ENCODE data around the gene HSPA12A. TPM values are rescaled to one million over a fixed set of nuclear protein-coding genes. Genes with fewer than 3 reads are reported as not detected.

The HSPA12A gene
- total and polyA plus RNA-seq, 5 donors = 8.4 to 21.9 (median 15.1) TPM

GRCh38 chr10:116699471-116700150, 42.8 kb downstream of the HSPA12A start:
- ATAC-seq (no peak), DNase-seq (no peak)
- H3K27me3 ChIP-seq (ENCODE audit: control insufficient read depth, insufficient read depth) = no peaks in the 10 kb centered on the region
- H3K9me3 ChIP-seq (ENCODE audit: control insufficient read depth, low read length) = no peaks in the 10 kb centered on the region
- H3K27ac ChIP-seq (ENCODE audit: low read length) = no peak overlapping the region
- 74% methylated on average over 5 of the region's 5 CpGs for WGBS
- H3K4me3 ChIP-seq (ENCODE audit: low read length) = no peak overlapping the region
- intact Hi-C loops (cut with DNase I) = no loop called here
- peaks cover 3% of the 10 kb centered on the region for H3K4me1 ChIP-seq (ENCODE audit: control insufficient read depth, insufficient read depth, low read length)

GRCh38 chr10:116699049-116699448, 43.3 kb downstream of the HSPA12A start:
- no peak for DNase-seq
- ATAC-seq = no peak
- intact Hi-C loops (cut with DNase I) = no loop called here

GRCh38 chr10:116698364-116698763, 44.0 kb downstream of the HSPA12A start:
- no peaks in the 10 kb centered on the region for H3K27me3 ChIP-seq (ENCODE audit: control insufficient read depth, insufficient read depth)
- H3K27ac ChIP-seq (ENCODE audit: low read length) = no peak overlapping the region
- peaks cover 3% of the 10 kb centered on the region for H3K4me1 ChIP-seq (ENCODE audit: control insufficient read depth, insufficient read depth, low read length)
- intact Hi-C loops (cut with DNase I) = no loop called here
- DNase-seq = no peak
- no peaks in the 10 kb centered on the region for H3K9me3 ChIP-seq (ENCODE audit: control insufficient read depth, low read length)
- H3K4me3 ChIP-seq (ENCODE audit: low read length) = no peak overlapping the region
- WGBS = 87% methylated on average over 9 of the region's 9 CpGs
- no peak for ATAC-seq

More at GRCh38 chr10:116699049-116699448, 43.3 kb downstream of the HSPA12A start:
- H3K4me3 ChIP-seq (ENCODE audit: low read length) = no peak overlapping the region
- 72% methylated on average over 9 of the region's 9 CpGs for WGBS
- H3K27me3 ChIP-seq (ENCODE audit: control insufficient read depth, insufficient read depth) = no peaks in the 10 kb centered on the region
- H3K27ac ChIP-seq (ENCODE audit: low read length) = no peak overlapping the region
- no peaks in the 10 kb centered on the region for H3K9me3 ChIP-seq (ENCODE audit: control insufficient read depth, low read length)
- H3K4me1 ChIP-seq (ENCODE audit: control insufficient read depth, insufficient read depth, low read length) = peaks cover 3% of the 10 kb centered on the region

- ATAC-seq (no peak), DNase-seq (no peak)
- intact Hi-C loops (cut with DNase I) = no loop called here
- Histone ChIP-seq H3K27ac (ENCODE audit: low read length) (no peak overlapping the region), H3K9me3 (ENCODE audit: control insufficient read depth, low read length) (no peaks in the 10 kb centered on the region), H3K4me1 (ENCODE audit: control insufficient read depth, insufficient read depth, low read length) (peaks cover 3% of the 10 kb centered on the region), H3K4me3 (ENCODE audit: low read length) (no peak overlapping the region), H3K27me3 (ENCODE audit: control insufficient read depth, insufficient read depth) (no peaks in the 10 kb centered on the region)
- WGBS = 75% methylated on average over 7 of the region's 7 CpGs
Observed at GRCh38 chr10:116697816-116698215, 44.5 kb downstream of the HSPA12A start.

- intact Hi-C loops (cut with DNase I) = no loop called here
- H3K4me1 ChIP-seq (ENCODE audit: control insufficient read depth, insufficient read depth, low read length) = peaks cover 3% of the 10 kb centered on the region
- DNase-seq = no peak
- no peak overlapping the region for H3K4me3 ChIP-seq (ENCODE audit: low read length)
- 100% methylated on average over 1 of the region's 1 CpG for WGBS
- ATAC-seq = no peak
- no peaks in the 10 kb centered on the region for H3K27me3 ChIP-seq (ENCODE audit: control insufficient read depth, insufficient read depth)
- H3K9me3 ChIP-seq (ENCODE audit: control insufficient read depth, low read length) = no peaks in the 10 kb centered on the region
- H3K27ac ChIP-seq (ENCODE audit: low read length) = no peak overlapping the region
Observed at GRCh38 chr10:116696919-116697318, 45.4 kb downstream of the HSPA12A start.

- H3K4me1 ChIP-seq (ENCODE audit: control insufficient read depth, insufficient read depth, low read length) = peaks cover 10% of the 10 kb centered on the region
- DNase-seq = no peak
- no peaks in the 10 kb centered on the region for H3K9me3 ChIP-seq (ENCODE audit: control insufficient read depth, low read length)
- ATAC-seq = no peak
- intact Hi-C loops (cut with DNase I) = no loop called here
- no peak overlapping the region for H3K27ac ChIP-seq (ENCODE audit: low read length)
- 84% methylated on average over 3 of the region's 3 CpGs for WGBS
- H3K4me3 ChIP-seq (ENCODE audit: low read length) = no peak overlapping the region
- no peaks in the 10 kb centered on the region for H3K27me3 ChIP-seq (ENCODE audit: control insufficient read depth, insufficient read depth)
Observed at GRCh38 chr10:116694927-116695268, 47.5 kb downstream of the HSPA12A start.

- Histone ChIP-seq H3K27me3 (ENCODE audit: control insufficient read depth, insufficient read depth) (no peaks in the 10 kb centered on the region), H3K9me3 (ENCODE audit: control insufficient read depth, low read length) (no peaks in the 10 kb centered on the region), H3K4me3 (ENCODE audit: low read length) (no peak overlapping the region), H3K27ac (ENCODE audit: low read length) (no peak overlapping the region), H3K4me1 (ENCODE audit: control insufficient read depth, insufficient read depth, low read length) (peaks cover 10% of the 10 kb centered on the region)
- no peak for DNase-seq
- intact Hi-C loops (cut with DNase I) = no loop called here
- 63% methylated on average over 14 of the region's 14 CpGs for WGBS
- ATAC-seq = no peak
Observed at GRCh38 chr10:116694243-116694926, 48.0 kb downstream of the HSPA12A start.

- Histone ChIP-seq H3K27me3 (ENCODE audit: control insufficient read depth, insufficient read depth) (no peaks in the 10 kb centered on the region), H3K4me3 (ENCODE audit: low read length) (no peak overlapping the region), H3K9me3 (ENCODE audit: control insufficient read depth, low read length) (no peaks in the 10 kb centered on the region), H3K4me1 (ENCODE audit: control insufficient read depth, insufficient read depth, low read length) (peaks cover 10% of the 10 kb centered on the region), H3K27ac (ENCODE audit: low read length) (no peak overlapping the region)
- no peak for ATAC-seq
- 88% methylated on average over 8 of the region's 8 CpGs for WGBS
- intact Hi-C loops (cut with DNase I) = no loop called here
- DNase-seq = no peak
Observed at GRCh38 chr10:116692225-116692624, 50.1 kb downstream of the HSPA12A start.

GRCh38 chr10:116691635-116692034, 50.7 kb downstream of the HSPA12A start:
- Histone ChIP-seq H3K4me3 (ENCODE audit: low read length) (no peak overlapping the region), H3K27me3 (ENCODE audit: control insufficient read depth, insufficient read depth) (no peaks in the 10 kb centered on the region), H3K27ac (ENCODE audit: low read length) (no peak overlapping the region), H3K9me3 (ENCODE audit: control insufficient read depth, low read length) (no peaks in the 10 kb centered on the region), H3K4me1 (ENCODE audit: control insufficient read depth, insufficient read depth, low read length) (peaks cover 10% of the 10 kb centered on the region)
- 52% methylated on average over 6 of the region's 6 CpGs for WGBS
- peak; percentile 51 to 81 (median 78) for DNase-seq
- no peak for ATAC-seq
- intact Hi-C loops (cut with DNase I) = no loop called here

GRCh38 chr10:116690356-116691322, 51.7 kb downstream of the HSPA12A start:
- H3K27ac ChIP-seq (ENCODE audit: low read length) = peak overlapping the region; percentile 3
- DNase-seq (peak in 1 of 3 donors; percentile 69), ATAC-seq (peak; percentile 42 to 47)
- 44% methylated on average over 17 of the region's 17 CpGs for WGBS
- intact Hi-C loops (cut with DNase I) = no loop called here
- no peak overlapping the region for H3K4me3 ChIP-seq (ENCODE audit: low read length)
- H3K27me3 ChIP-seq (ENCODE audit: control insufficient read depth, insufficient read depth) = no peaks in the 10 kb centered on the region
- peaks cover 10% of the 10 kb centered on the region for H3K4me1 ChIP-seq (ENCODE audit: control insufficient read depth, insufficient read depth, low read length)
- H3K9me3 ChIP-seq (ENCODE audit: control insufficient read depth, low read length) = no peaks in the 10 kb centered on the region

GRCh38 chr10:116689744-116690143, 52.6 kb downstream of the HSPA12A start:
- intact Hi-C loops (cut with DNase I) = loop anchor here in 3 of 4 donors (5.0 to 10.0 kb wide), 3 partner anchors 93 to 485 kb away; no protein-coding TSS in a partner anchor
- H3K9me3 ChIP-seq (ENCODE audit: control insufficient read depth, low read length) = no peaks in the 10 kb centered on the region
- H3K27ac ChIP-seq (ENCODE audit: low read length) = no peak overlapping the region
- no peak overlapping the region for H3K4me3 ChIP-seq (ENCODE audit: low read length)
- no peaks in the 10 kb centered on the region for H3K27me3 ChIP-seq (ENCODE audit: control insufficient read depth, insufficient read depth)
- ATAC-seq (no peak), DNase-seq (no peak)
- peaks cover 10% of the 10 kb centered on the region for H3K4me1 ChIP-seq (ENCODE audit: control insufficient read depth, insufficient read depth, low read length)
- 87% methylated on average over 4 of the region's 4 CpGs for WGBS

Measured in right cardiac atrium (tissue), 5 donors.